Gastrocnemius medialis (tissue), 4 donors: ENCODE measurements around the gene LAYN. TPM values are rescaled to one million over a fixed set of nuclear protein-coding genes. Genes with fewer than 3 reads are reported as not detected.

Source experiments
- ATAC-seq, 2 donors: fragments of 150-250 bp; one replicate each; pipeline ENCODE4 v1.9.1; 2016
- DNase-seq, 2 donors: peaks; one replicate each; pipeline ENCODE4 v3.0.0-alpha.2; 2019
- H3K27ac ChIP-seq, 4 donors: fragments of 200-600 bp; sonication (generic); 1 replicate in 1 of 4; 2 replicates in 3 of 4; pipeline ENCODE4 v1.5.1; 2016 to 2018; ENCODE audit warnings: mild to moderate bottlenecking in 2 of 4, moderate library complexity in 1 of 4
- H3K27me3 ChIP-seq, 3 donors: fragments of 200-600 bp; sonication (generic) in 2 of 3; 1 replicate in 1 of 3; 2 replicates in 2 of 3; pipeline versions ENCODE4 v1.5.1 to v1.6.0; 2016 to 2019; ENCODE audit warnings: mild to moderate bottlenecking in 1 of 3, moderate library complexity in 1 of 3
- H3K36me3 ChIP-seq, 2 donors: fragments of 200-600 bp; sonication (generic) in 1 of 2; one replicate each; pipeline ENCODE4 v1.5.1; 2017 to 2018
- H3K4me1 ChIP-seq, 2 donors: fragments of 200-600 bp; sonication (generic) in 1 of 2; one replicate each; pipeline ENCODE4 v1.5.1; 2016 to 2017; ENCODE audit warnings: mild to moderate bottlenecking in 2 of 2
- H3K4me3 ChIP-seq, 4 donors: fragments of 200-600 bp; sonication (generic) in 3 of 4; 1 replicate in 1 of 4; 2 replicates in 3 of 4; pipeline ENCODE4 v1.5.1; 2016 to 2019; ENCODE audit warnings: mild to moderate bottlenecking in 2 of 4
- H3K9me3 ChIP-seq, 3 donors: fragments of 200-600 bp; sonication (generic) in 2 of 3; 1 replicate in 1 of 3; 2 replicates in 2 of 3; pipeline ENCODE4 v1.5.1; 2016 to 2019
- POLR2A ChIP-seq, 2 donors: fragments of 450-650 bp; IDR thresholded peaks; one replicate each; pipeline ENCODE4 v1.6.1; 2017; ENCODE audit warnings: antibody characterized with exemption in 2 of 2, mild to moderate bottlenecking in 2 of 2, moderate library complexity in 2 of 2
- in situ Hi-C, 4 donors: fragments of 200-750 bp; cut with MboI; loops; one replicate each; pipeline versions ENCODE4 v1.15.0 to v1.8.0; 2017; ENCODE audit warnings: low sequenced_read_pairs in 4 of 4
- intact Hi-C: fragments of 100-400 bp; cut with DNase I; formaldehyde crosslinking; loops from one replicate; pipeline ENCODE4 v1.15.1; 2023; ENCODE audit warnings: low total_unique reads
- total RNA-seq, 4 donors: library from RNA; depleted of rRNA; stranded (reverse); fragments of >200 nt; gene quantifications; one replicate each; pipeline versions ENCODE4 v1.1.0 to v1.2.3, GENCODE V29; 2016
- TF ChIP-seq, protein P1 (sequence below), 5 experiments: fragments of 450-650 bp in 3 of 5; fragments of 200-600 bp in 2 of 5; sonication (generic) in 2 of 5; IDR thresholded peaks in 4 of 5; conservative IDR thresholded peaks in 1 of 5; 1 replicate in 4 of 5; 2 replicates in 1 of 5; pipeline ENCODE4 v1.5.1; 2016 to 2019; ENCODE audit warnings: antibody characterized with exemption in 5 of 5, mild to moderate bottlenecking in 3 of 5, moderate library complexity in 3 of 5

Gene LAYN, protein sequence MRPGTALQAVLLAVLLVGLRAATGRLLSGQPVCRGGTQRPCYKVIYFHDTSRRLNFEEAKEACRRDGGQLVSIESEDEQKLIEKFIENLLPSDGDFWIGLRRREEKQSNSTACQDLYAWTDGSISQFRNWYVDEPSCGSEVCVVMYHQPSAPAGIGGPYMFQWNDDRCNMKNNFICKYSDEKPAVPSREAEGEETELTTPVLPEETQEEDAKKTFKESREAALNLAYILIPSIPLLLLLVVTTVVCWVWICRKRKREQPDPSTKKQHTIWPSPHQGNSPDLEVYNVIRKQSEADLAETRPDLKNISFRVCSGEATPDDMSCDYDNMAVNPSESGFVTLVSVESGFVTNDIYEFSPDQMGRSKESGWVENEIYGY
- 1 to 10 TPM in 1 of 4 donors, under 1 TPM in 2, not detected in 1; 0.46 to 3.7 (median 0.72) TPM for total RNA-seq

DNA sequence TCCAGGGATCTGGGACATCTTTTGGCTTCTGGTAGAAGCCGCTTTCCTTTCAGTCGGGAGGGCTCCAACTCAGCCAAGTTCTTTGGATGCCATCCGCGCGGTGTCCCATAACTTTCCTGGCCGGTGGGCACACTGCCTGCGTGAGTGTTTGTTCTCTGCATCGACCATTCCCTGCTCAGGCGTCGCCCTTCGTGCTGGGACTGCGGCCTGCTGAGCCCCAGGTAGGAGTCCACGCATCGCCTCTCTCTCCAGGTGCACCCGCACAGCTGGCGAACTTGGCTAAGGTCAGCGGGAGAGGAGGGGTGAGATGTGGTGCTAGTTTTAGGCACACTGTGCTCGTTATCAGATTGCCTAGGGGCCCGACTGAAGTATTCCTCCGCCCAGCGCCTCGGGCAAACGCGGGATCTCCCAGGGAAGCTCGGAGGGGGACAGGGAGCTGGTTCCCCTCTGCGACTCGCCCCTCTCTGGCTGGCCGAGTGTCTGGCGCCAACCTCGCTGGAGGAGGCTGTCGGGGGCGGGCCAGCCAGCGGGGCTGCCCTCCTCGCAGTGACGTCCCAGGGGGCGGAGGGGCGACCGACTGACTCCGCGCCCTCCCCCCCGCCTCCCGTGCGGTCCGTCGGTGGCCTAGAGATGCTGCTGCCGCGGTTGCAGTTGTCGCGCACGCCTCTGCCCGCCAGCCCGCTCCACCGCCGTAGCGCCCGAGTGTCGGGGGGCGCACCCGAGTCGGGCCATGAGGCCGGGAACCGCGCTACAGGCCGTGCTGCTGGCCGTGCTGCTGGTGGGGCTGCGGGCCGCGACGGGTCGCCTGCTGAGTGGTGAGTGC lies at the start of gene LAYN:
LAYN (plus strand) TSS at position 607 of the 823 bp plus-strand sequence; CDS start at position 731, 124 bp downstream.
- in situ Hi-C loops (no loop called here), intact Hi-C loops (no loop called here)
- no peaks in the 10 kb centered on the region for H3K27me3 ChIP-seq
- peak in 1 of 2 donors; percentile 18 for DNase-seq
- H3K9me3 ChIP-seq: no peaks in the 10 kb centered on the region
- peaks cover 10 to 30% of the 10 kb centered on the region in 2 donors for H3K4me1 ChIP-seq
- peak within 1 kb of the TSS; percentile 60 to 75 (median 66) for H3K4me3 ChIP-seq
- TF ChIP-seq, protein P1, sequence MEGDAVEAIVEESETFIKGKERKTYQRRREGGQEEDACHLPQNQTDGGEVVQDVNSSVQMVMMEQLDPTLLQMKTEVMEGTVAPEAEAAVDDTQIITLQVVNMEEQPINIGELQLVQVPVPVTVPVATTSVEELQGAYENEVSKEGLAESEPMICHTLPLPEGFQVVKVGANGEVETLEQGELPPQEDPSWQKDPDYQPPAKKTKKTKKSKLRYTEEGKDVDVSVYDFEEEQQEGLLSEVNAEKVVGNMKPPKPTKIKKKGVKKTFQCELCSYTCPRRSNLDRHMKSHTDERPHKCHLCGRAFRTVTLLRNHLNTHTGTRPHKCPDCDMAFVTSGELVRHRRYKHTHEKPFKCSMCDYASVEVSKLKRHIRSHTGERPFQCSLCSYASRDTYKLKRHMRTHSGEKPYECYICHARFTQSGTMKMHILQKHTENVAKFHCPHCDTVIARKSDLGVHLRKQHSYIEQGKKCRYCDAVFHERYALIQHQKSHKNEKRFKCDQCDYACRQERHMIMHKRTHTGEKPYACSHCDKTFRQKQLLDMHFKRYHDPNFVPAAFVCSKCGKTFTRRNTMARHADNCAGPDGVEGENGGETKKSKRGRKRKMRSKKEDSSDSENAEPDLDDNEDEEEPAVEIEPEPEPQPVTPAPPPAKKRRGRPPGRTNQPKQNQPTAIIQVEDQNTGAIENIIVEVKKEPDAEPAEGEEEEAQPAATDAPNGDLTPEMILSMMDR (IDR thresholded peaks at IDR 0.05 in 4 of 5, conservative IDR thresholded peaks at IDR 0.05 in 1 of 5): no peak
- peak in 1 of 2 donors; percentile 27 for TF ChIP-seq POLR2A (IDR thresholded peaks at IDR 0.05)
- peak; percentile 12 to 37 for ATAC-seq
- H3K36me3 ChIP-seq: no peaks in the 10 kb centered on the region
- peak within 1 kb of the TSS; percentile 49 to 72 (median 67) for H3K27ac ChIP-seq

DNA sequence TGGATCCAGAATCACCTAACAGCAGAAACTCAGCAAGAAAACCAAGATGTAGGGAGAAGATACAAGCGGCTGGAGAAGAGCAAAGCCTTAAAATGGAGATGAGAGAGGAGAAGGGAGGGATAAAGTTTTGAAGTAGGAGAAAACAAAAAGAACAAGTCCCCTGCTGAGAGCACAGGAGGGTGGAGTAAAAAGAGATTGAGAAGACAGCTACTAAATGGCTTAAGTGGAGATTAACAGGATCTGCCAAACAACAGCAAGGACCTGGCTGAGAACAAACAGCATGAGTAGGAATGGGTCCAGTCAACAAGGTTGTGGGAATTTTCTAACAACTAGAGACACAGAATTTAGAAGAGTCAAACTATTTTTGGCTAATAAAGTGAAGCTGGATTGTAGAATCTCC lies 46.5 kb upstream of the LAYN start:
- DNase-seq (no peak), ATAC-seq (no peak)
- no peak overlapping the region for H3K27ac ChIP-seq
- no peaks in the 10 kb centered on the region for H3K4me1 ChIP-seq
- no peak overlapping the region for H3K4me3 ChIP-seq
- no peak for TF ChIP-seq POLR2A (IDR thresholded peaks at IDR 0.05)
- TF ChIP-seq, protein P1 (IDR thresholded peaks at IDR 0.05 in 4 of 5, conservative IDR thresholded peaks at IDR 0.05 in 1 of 5): no peak
- H3K27me3 ChIP-seq: no peaks in the 10 kb centered on the region
- in situ Hi-C loops (no loop called here), intact Hi-C loops (no loop called here)
- no peaks in the 10 kb centered on the region for H3K9me3 ChIP-seq
- H3K36me3 ChIP-seq: no peaks in the 10 kb centered on the region

DNA sequence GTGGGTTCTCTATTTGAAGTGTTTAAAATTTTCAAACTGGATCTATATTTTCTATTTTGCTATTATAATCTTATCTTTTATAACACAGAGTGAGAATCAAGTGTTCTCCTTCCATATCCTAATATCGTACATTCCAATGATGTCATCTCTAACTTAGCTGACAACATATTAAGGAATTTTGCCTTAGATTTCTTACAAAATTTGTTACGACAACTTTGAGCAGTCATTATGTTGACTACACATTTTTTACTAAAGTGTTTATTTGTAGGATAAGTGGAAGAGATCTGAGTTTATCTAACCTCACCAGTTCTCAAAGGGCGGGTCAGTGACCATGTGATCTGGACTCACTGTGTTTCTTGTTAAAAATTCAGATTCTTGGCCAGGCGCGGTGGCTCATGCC lies 41.0 kb upstream of the LAYN start:
- Histone ChIP-seq H3K9me3 (no peaks in the 10 kb centered on the region), H3K36me3 (no peaks in the 10 kb centered on the region), H3K4me3 (no peak overlapping the region), H3K27me3 (no peaks in the 10 kb centered on the region), H3K27ac (no peak overlapping the region), H3K4me1 (no peaks in the 10 kb centered on the region)
- in situ Hi-C loops: no loop called here
- intact Hi-C loops: no loop called here
- DNase-seq (no peak), ATAC-seq (no peak)
- TF ChIP-seq, protein P1 (IDR thresholded peaks at IDR 0.05 in 4 of 5, conservative IDR thresholded peaks at IDR 0.05 in 1 of 5): no peak
- no peak for TF ChIP-seq POLR2A (IDR thresholded peaks at IDR 0.05)

DNA sequence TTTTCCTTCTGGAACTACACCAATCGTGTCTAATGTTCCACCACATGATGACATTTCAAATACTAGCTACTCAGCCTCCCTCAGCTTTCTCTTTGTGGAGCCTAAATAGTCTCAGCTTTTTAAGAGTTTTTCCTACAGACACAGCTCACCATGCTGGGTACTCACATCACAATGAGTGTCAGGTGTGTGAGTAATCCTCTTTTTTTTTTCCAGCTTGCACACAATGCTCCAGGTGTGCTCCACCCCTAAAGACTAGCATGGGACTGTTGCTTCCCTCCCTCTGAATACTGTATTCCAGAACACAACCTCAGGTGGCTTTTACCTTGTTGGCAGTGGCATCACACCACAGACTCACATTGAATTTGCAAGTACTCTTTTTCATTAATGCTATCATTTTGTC lies 40.0 kb upstream of the LAYN start:
- Histone ChIP-seq H3K27ac (no peak overlapping the region), H3K27me3 (no peaks in the 10 kb centered on the region), H3K9me3 (no peaks in the 10 kb centered on the region), H3K4me1 (no peaks in the 10 kb centered on the region), H3K36me3 (no peaks in the 10 kb centered on the region), H3K4me3 (no peak overlapping the region)
- no peak for DNase-seq
- intact Hi-C loops: no loop called here
- no peak for ATAC-seq
- in situ Hi-C loops: no loop called here
- TF ChIP-seq POLR2A (IDR thresholded peaks at IDR 0.05): no peak
- TF ChIP-seq, protein P1 (IDR thresholded peaks at IDR 0.05 in 4 of 5, conservative IDR thresholded peaks at IDR 0.05 in 1 of 5): no peak
